Spleen (tissue), 7 donors: ENCODE data around the gene SPIRE1.

Experiments
- CTCF ChIP-seq, 11 experiments: fragments of 200-600 bp in 7 of 11; fragments of 450-650 bp in 4 of 11; sonication (generic) in 4 of 11; IDR thresholded peaks in 8 of 11; conservative IDR thresholded peaks in 3 of 11; 1 replicate in 7 of 11; 2 replicates in 4 of 11; pipeline versions ENCODE4 v1.4.0 to v1.8.0; 2016 to 2021; ENCODE audit warnings: antibody characterized with exemption in 11 of 11, inconsistent platforms in 4 of 11, mild to moderate bottlenecking in 1 of 11
- POLR2AphosphoS5 ChIP-seq, 3 donors: sonication (generic); formaldehyde crosslinking; IDR thresholded peaks; one replicate each; pipeline ENCODE4 v1.5.1; 2017; ENCODE audit warnings: antibody characterized with exemption in 3 of 3
- donor health status: DM: no; HTN: no; CAD: no; lungs with moderate emphysema.
- donor health status: DM: no; HTN: no; CAD: no.
- donor health status: DM: no; HTN: no; CAD: no.

DNA sequence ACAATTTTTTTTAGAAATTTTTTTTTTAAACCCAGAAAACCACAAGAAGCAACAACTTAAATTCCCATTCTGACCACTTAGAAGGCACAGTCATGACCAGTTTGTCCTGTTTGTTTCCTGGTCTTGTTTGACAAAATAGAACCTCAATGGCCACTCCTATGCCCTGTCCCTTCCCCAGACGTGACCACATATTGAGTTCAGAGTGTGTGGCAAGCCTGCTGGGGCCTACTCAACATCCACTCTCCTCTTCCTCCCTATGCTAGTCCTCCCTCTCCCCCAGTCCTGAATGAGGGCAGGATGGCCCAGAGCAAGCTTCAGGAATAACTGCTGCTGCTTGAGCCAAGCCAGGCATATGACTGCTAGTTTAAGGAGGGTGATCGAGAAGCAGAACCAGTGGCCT is 160.6 kb downstream of the SPIRE1 start:
- TF ChIP-seq CTCF (IDR thresholded peaks at IDR 0.05 in 8 of 11, conservative IDR thresholded peaks at IDR 0.05 in 3 of 11), result no peak
- no peak for TF ChIP-seq POLR2AphosphoS5 (IDR thresholded peaks at IDR 0.05)
